Gastroesophageal sphincter (tissue), 4 donors: ENCODE results near the gene SH3GL3. TPM values are rescaled to one million over a fixed set of nuclear protein-coding genes. Genes with fewer than 3 reads are reported as not detected.

Source experiments
- ATAC-seq: fragments of 150-250 bp; one replicate; pipeline ENCODE4 v1.9.1; 2016; ENCODE audit warnings: mild to moderate bottlenecking, moderate library complexity
- H3K27ac ChIP-seq, 4 donors: fragments of 200-600 bp; sonication (generic) in 3 of 4; 1 replicate in 3 of 4; 2 replicates in 1 of 4; pipeline ENCODE4 v1.5.1; 2016 to 2019
- H3K27me3 ChIP-seq: fragments of 200-600 bp; sonication (generic); one replicate; pipeline ENCODE4 v1.5.1; 2019
- H3K36me3 ChIP-seq, 2 donors: fragments of 200-600 bp; sonication (generic); one replicate each; pipeline ENCODE4 v1.5.1; 2019; ENCODE audit warnings: control low read depth in 1 of 2
- H3K4me1 ChIP-seq, 3 donors: fragments of 200-600 bp; sonication (generic); 1 replicate in 2 of 3; 2 replicates in 1 of 3; pipeline ENCODE4 v1.5.1; 2016 to 2019; ENCODE audit warnings: control low read depth in 2 of 3
- H3K4me3 ChIP-seq, 2 donors: fragments of 200-600 bp; sonication (generic); one replicate each; pipeline ENCODE4 v1.5.1; 2019; ENCODE audit warnings: mild to moderate bottlenecking in 1 of 2, moderate library complexity in 1 of 2
- H3K9me3 ChIP-seq, 3 donors: fragments of 200-600 bp; sonication (generic); one replicate each; pipeline ENCODE4 v1.5.1; 2017 to 2019; ENCODE audit warnings: control low read depth in 2 of 3
- CTCF ChIP-seq, 4 experiments: fragments of 200-600 bp in 2 of 4; fragments of 450-650 bp in 2 of 4; sonication (generic) in 1 of 4; IDR thresholded peaks; one replicate each; pipeline ENCODE4 v1.5.1; 2017 to 2019; ENCODE audit warnings: antibody characterized with exemption in 4 of 4, mild to moderate bottlenecking in 2 of 4, moderate library complexity in 2 of 4
- EP300 ChIP-seq: sonication (generic); formaldehyde crosslinking; IDR thresholded peaks from one replicate; pipeline ENCODE4 v1.6.1; 2017; ENCODE audit warnings: antibody characterized with exemption, mild to moderate bottlenecking
- POLR2A ChIP-seq, 2 donors: fragments of 450-650 bp; IDR thresholded peaks; one replicate each; pipeline ENCODE4 v1.6.1; 2017; ENCODE audit warnings: antibody characterized with exemption in 2 of 2, mild to moderate bottlenecking in 2 of 2, moderate library complexity in 1 of 2
- POLR2AphosphoS5 ChIP-seq: sonication (generic); formaldehyde crosslinking; IDR thresholded peaks from one replicate; pipeline ENCODE4 v1.6.1; 2017; ENCODE audit warnings: antibody characterized with exemption
- WGBS, 2 donors: methylation state at CpG; one replicate each; pipeline ENCODE4 v1.1.5; 2018; ENCODE audit warnings: low coverage in 1 of 2; 5-methylcytosine and 5-hydroxymethylcytosine counted together
- total RNA-seq, 4 donors: library from RNA; depleted of rRNA; stranded (reverse); fragments of >200 nt; gene quantifications; one replicate each; pipeline ENCODE4 v1.1.0, GENCODE V29; 2016

SH3GL3 gene
- total RNA-seq, 4 donors from 2014 or later = 0.31 to 0.94 TPM; not detected in 2

GRCh38 chr15:83657549-83657948, 210.4 kb downstream of the SH3GL3 start:
- peak in 3 of 4 experiments; percentile 11 to 34 (median 27) for TF ChIP-seq CTCF (IDR thresholded peaks at IDR 0.05)
- no peak for TF ChIP-seq POLR2AphosphoS5
- no peak overlapping the region for H3K4me3 ChIP-seq
- ATAC-seq = no peak
- H3K9me3 ChIP-seq = no peaks in the 10 kb centered on the region
- H3K27me3 ChIP-seq = peaks cover 28% of the 10 kb centered on the region
- H3K27ac ChIP-seq = peak overlapping the region in 3 of 4 donors; percentile 81 to 86 (median 83)
- peaks cover 0 to 71% (median 2%) of the 10 kb centered on the region in 3 donors for H3K4me1 ChIP-seq
- 80 to 100% methylated on average over 1 to 3 of the region's 4 CpGs for WGBS, 2 donors
- H3K36me3 ChIP-seq = no peaks in the 10 kb centered on the region

- 27 to 52% methylated on average over 7 to 9 of the region's 10 CpGs for WGBS, 2 donors
- ATAC-seq = peak; percentile 77
- H3K27me3 ChIP-seq = peaks cover 19% of the 10 kb centered on the region
- H3K9me3 ChIP-seq = no peaks in the 10 kb centered on the region
- no peak overlapping the region for H3K4me3 ChIP-seq
- no peaks in the 10 kb centered on the region for H3K36me3 ChIP-seq
- H3K27ac ChIP-seq = peak overlapping the region; percentile 19 to 86 (median 82)
- peaks cover 0 to 64% (median 0%) of the 10 kb centered on the region in 3 donors for H3K4me1 ChIP-seq
- TF ChIP-seq POLR2AphosphoS5 (no peak), POLR2A (IDR thresholded peaks at IDR 0.05) (no peak), EP300 (no peak), CTCF (IDR thresholded peaks at IDR 0.05) (no peak)
Observed at GRCh38 chr15:83658430-83659416, 211.6 kb downstream of the SH3GL3 start.

- 71% methylated on average over 1 of the region's 1 CpG; no CpG with 5 or more reads in 1 of the 2 donors for WGBS, 2 donors
- TF ChIP-seq EP300 = no peak
- no peak for TF ChIP-seq POLR2AphosphoS5
- no peak for TF ChIP-seq CTCF (IDR thresholded peaks at IDR 0.05)
- no peak for TF ChIP-seq POLR2A (IDR thresholded peaks at IDR 0.05)
- peak; percentile 86 for ATAC-seq
- Histone ChIP-seq H3K27ac (peak overlapping the region in 3 of 4 donors; percentile 81 to 86 (median 83)), H3K4me3 (no peak overlapping the region), H3K27me3 (peaks cover 12% of the 10 kb centered on the region), H3K4me1 (peaks cover 0 to 59% (median 0%) of the 10 kb centered on the region in 3 donors), H3K36me3 (no peaks in the 10 kb centered on the region), H3K9me3 (no peaks in the 10 kb centered on the region)
Observed at GRCh38 chr15:83659417-83659812, 212.3 kb downstream of the SH3GL3 start.

GRCh38 chr15:83665480-83665879, 218.3 kb downstream of the SH3GL3 start:
- Histone ChIP-seq H3K36me3 (no peaks in the 10 kb centered on the region), H3K27ac (peak overlapping the region in 3 of 4 donors; percentile 7 to 38 (median 17)), H3K4me1 (peaks cover 0 to 7% (median 0%) of the 10 kb centered on the region in 3 donors), H3K9me3 (no peaks in the 10 kb centered on the region), H3K4me3 (no peak overlapping the region), H3K27me3 (no peaks in the 10 kb centered on the region)
- no peak for ATAC-seq
- TF ChIP-seq CTCF (IDR thresholded peaks at IDR 0.05) (no peak), POLR2A (IDR thresholded peaks at IDR 0.05) (no peak), POLR2AphosphoS5 (no peak)
- 20 to 55% methylated on average over 3 of the region's 3 CpGs for WGBS, 2 donors

Other genes starting within 250 kb of the SH3GL3 start
- gene HDGFL3, start 239.5 kb upstream of the SH3GL3 start, total RNA-seq = 100 to 1,000 TPM in 1 of 4 donors, 10 to 100 TPM in 3; 59.0 to 175 (median 75.4) TPM
- gene BNC1, start 162.7 kb upstream of the SH3GL3 start, total RNA-seq = 1 to 10 TPM in 1 of 4 donors, under 1 TPM in 3; 0.16 to 2.0 (median 0.27) TPM
- 10 to 100 TPM; 19.4 to 35.9 (median 24.1) TPM for gene ADAMTSL3, start 206.8 kb downstream of the SH3GL3 start, total RNA-seq